HCT116 (cell line): ENCODE results near the gene TEAD1.

ENCODE experiments used
- CEBPB ChIP-seq: IDR thresholded peaks from 2 replicates; pipeline ENCODE4 v1.6.1; 2012; ENCODE audit warnings: low read depth
- ELF1 ChIP-seq: IDR thresholded peaks from 2 replicates; pipeline ENCODE4 v1.6.1; 2012; ENCODE audit warnings: low read depth, borderline replicate concordance
- EZH2 ChIP-seq: fragments of 200-600 bp; sonication (generic); IDR thresholded peaks from 2 replicates; pipeline ENCODE4 v1.6.1; 2017; ENCODE audit warnings: antibody characterized with exemption, mixed run types
- POLR2A ChIP-seq: IDR thresholded peaks from 2 replicates; pipeline ENCODE4 v1.7.0; 2011; ENCODE audit warnings: borderline replicate concordance; ENCODE audit not compliant: insufficient read depth, insufficient read length; ENCODE audit errors: extremely low read depth
- SIN3A ChIP-seq: IDR thresholded peaks from 2 replicates; pipeline ENCODE4 v1.6.1; 2012; ENCODE audit warnings: low read depth
- YY1 ChIP-seq: IDR thresholded peaks from 2 replicates; pipeline ENCODE4 v1.6.1; 2011; ENCODE audit warnings: low read length, low read depth, moderate library complexity, mild to moderate bottlenecking; ENCODE audit not compliant: insufficient replicate concordance; ENCODE audit errors: extremely low read depth
- TF ChIP-seq, protein P1 (sequence below), 3 experiments: fragments of 200-600 bp in 1 of 3; sonication (generic) in 1 of 3; IDR thresholded peaks in 2 of 3; conservative IDR thresholded peaks in 1 of 3; 2 replicates each; pipeline ENCODE4 v1.5.1; 2012 to 2017; ENCODE audit warnings: low read depth in 2 of 3, low read length in 2 of 3, antibody characterized with exemption in 1 of 3, borderline replicate concordance in 1 of 3, control low read depth in 1 of 3, mild to moderate bottlenecking in 1 of 3, mixed read lengths in 1 of 3, mixed run types in 1 of 3, moderate library complexity in 1 of 3; ENCODE audit not compliant: insufficient read depth in 1 of 3
- TF ChIP-seq, protein P2 (sequence below): IDR thresholded peaks from 2 replicates; pipeline ENCODE4 v1.6.1; 2012; ENCODE audit warnings: low read depth
- TF ChIP-seq, protein P3 (sequence below): IDR thresholded peaks from 2 replicates; pipeline ENCODE4 v1.6.1; 2012
- TF ChIP-seq, protein P4 (sequence below): IDR thresholded peaks from 2 replicates; pipeline ENCODE4 v1.6.1; 2012

DNA sequence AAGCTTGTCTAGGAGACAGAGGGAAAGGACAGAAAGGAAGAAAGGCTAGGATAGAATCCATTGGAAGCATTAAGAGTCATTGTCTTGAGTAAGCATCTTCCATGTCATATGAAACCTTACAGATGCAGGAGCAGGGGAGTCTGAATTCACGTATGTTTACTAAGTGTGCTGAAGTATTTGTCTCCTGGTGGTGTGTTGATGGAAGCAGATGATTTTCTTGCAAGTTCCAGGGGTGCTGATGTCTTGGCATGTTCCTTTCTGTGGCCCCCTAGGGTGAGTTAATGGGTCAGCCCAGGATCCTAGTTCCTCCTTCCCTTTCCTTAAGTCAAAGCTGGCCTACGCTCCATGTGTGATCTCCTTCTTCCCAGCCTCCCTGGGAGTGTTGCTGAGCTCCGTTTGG is 110.2 kb downstream of the TEAD1 start:
- TF ChIP-seq POLR2A (no peak), YY1 (no peak), SIN3A (no peak), CEBPB (no peak), ELF1 (no peak), EZH2 (no peak)
- TF ChIP-seq, protein P1, sequence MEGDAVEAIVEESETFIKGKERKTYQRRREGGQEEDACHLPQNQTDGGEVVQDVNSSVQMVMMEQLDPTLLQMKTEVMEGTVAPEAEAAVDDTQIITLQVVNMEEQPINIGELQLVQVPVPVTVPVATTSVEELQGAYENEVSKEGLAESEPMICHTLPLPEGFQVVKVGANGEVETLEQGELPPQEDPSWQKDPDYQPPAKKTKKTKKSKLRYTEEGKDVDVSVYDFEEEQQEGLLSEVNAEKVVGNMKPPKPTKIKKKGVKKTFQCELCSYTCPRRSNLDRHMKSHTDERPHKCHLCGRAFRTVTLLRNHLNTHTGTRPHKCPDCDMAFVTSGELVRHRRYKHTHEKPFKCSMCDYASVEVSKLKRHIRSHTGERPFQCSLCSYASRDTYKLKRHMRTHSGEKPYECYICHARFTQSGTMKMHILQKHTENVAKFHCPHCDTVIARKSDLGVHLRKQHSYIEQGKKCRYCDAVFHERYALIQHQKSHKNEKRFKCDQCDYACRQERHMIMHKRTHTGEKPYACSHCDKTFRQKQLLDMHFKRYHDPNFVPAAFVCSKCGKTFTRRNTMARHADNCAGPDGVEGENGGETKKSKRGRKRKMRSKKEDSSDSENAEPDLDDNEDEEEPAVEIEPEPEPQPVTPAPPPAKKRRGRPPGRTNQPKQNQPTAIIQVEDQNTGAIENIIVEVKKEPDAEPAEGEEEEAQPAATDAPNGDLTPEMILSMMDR (IDR thresholded peaks at IDR 0.05 in 2 of 3, conservative IDR thresholded peaks at IDR 0.05 in 1 of 3; ENCODE audit: borderline replicate concordance in 1 of 3, insufficient read depth in 1 of 3, low read depth in 2 of 3, low read length in 2 of 3), result no peak
- TF ChIP-seq, protein P2, sequence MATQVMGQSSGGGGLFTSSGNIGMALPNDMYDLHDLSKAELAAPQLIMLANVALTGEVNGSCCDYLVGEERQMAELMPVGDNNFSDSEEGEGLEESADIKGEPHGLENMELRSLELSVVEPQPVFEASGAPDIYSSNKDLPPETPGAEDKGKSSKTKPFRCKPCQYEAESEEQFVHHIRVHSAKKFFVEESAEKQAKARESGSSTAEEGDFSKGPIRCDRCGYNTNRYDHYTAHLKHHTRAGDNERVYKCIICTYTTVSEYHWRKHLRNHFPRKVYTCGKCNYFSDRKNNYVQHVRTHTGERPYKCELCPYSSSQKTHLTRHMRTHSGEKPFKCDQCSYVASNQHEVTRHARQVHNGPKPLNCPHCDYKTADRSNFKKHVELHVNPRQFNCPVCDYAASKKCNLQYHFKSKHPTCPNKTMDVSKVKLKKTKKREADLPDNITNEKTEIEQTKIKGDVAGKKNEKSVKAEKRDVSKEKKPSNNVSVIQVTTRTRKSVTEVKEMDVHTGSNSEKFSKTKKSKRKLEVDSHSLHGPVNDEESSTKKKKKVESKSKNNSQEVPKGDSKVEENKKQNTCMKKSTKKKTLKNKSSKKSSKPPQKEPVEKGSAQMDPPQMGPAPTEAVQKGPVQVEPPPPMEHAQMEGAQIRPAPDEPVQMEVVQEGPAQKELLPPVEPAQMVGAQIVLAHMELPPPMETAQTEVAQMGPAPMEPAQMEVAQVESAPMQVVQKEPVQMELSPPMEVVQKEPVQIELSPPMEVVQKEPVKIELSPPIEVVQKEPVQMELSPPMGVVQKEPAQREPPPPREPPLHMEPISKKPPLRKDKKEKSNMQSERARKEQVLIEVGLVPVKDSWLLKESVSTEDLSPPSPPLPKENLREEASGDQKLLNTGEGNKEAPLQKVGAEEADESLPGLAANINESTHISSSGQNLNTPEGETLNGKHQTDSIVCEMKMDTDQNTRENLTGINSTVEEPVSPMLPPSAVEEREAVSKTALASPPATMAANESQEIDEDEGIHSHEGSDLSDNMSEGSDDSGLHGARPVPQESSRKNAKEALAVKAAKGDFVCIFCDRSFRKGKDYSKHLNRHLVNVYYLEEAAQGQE, result no peak
- TF ChIP-seq, protein P3, sequence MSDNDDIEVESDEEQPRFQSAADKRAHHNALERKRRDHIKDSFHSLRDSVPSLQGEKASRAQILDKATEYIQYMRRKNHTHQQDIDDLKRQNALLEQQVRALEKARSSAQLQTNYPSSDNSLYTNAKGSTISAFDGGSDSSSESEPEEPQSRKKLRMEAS, result no peak
- TF ChIP-seq, protein P4, sequence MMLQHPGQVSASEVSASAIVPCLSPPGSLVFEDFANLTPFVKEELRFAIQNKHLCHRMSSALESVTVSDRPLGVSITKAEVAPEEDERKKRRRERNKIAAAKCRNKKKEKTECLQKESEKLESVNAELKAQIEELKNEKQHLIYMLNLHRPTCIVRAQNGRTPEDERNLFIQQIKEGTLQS, result no peak
